CD4-positive, alpha-beta T cell treated with Interleukin-15 for 1 hour (primary cell): ENCODE results near the gene KRTAP4-4.
"Not testable (repeated sequence)": the region's sequence is repeated elsewhere in the genome, so short reads cannot be mapped to it uniquely, and the experiment has no call there.

Experiments
- DNase-seq: peaks from one replicate; pipeline ENCODE4 v3.0.0-alpha.2; 2020

Gene KRTAP4-4

GRCh38 chr17:41147531-41148204, 12.9 kb downstream of the KRTAP4-4 start:
- no peak for DNase-seq

- DNase-seq = no peak
These were observed 15.3 kb downstream of the KRTAP4-4 start for GRCh38 chr17:41145261-41145660.

- no peak for DNase-seq
These were observed 15.7 kb downstream of the KRTAP4-4 start for GRCh38 chr17:41144846-41145245.

GRCh38 chr17:41141361-41141760, 19.2 kb downstream of the KRTAP4-4 start:
- DNase-seq = no peak

GRCh38 chr17:41140360-41141131, 20.0 kb downstream of the KRTAP4-4 start, which contains the start of gene KRTAP4-6:
Gene KRTAP4-6, minus strand, starts transcription at chr17:41140544. Its CDS starts 57 bp downstream, at chr17:41140487.
- DNase-seq = no peak

GRCh38 chr17:41139865-41140264, 20.7 kb downstream of the KRTAP4-4 start:
- DNase-seq = not testable (repeated sequence)

- DNase-seq = no peak
These were observed 26.4 kb downstream of the KRTAP4-4 start for GRCh38 chr17:41133880-41134735.

GRCh38 chr17:41131979-41132378, 28.6 kb downstream of the KRTAP4-4 start:
- DNase-seq = no peak

- DNase-seq = no peak
These were observed 33.2 kb downstream of the KRTAP4-4 start for GRCh38 chr17:41127371-41127770.

- no peak for DNase-seq
These were observed 34.1 kb downstream of the KRTAP4-4 start for GRCh38 chr17:41126412-41126811.

GRCh38 chr17:41125064-41125463, 35.5 kb downstream of the KRTAP4-4 start:
- no peak for DNase-seq

- not testable (repeated sequence) for DNase-seq
These were observed 36.6 kb downstream of the KRTAP4-4 start, which contains the start of gene KRTAP4-12 for GRCh38 chr17:41123991-41124371. Gene KRTAP4-12, minus strand, starts transcription at chr17:41124182. Its CDS starts 60 bp downstream, at chr17:41124122.

GRCh38 chr17:41123292-41123990, 37.1 kb downstream of the KRTAP4-4 start:
- not testable (repeated sequence) for DNase-seq

GRCh38 chr17:41121742-41122141, 38.8 kb downstream of the KRTAP4-4 start:
- no peak for DNase-seq

- peak; percentile 17 for DNase-seq
These were observed 40.6 kb downstream of the KRTAP4-4 start for GRCh38 chr17:41119696-41120690.

GRCh38 chr17:41118721-41119120, 41.8 kb downstream of the KRTAP4-4 start:
- no peak for DNase-seq

- DNase-seq = not testable (repeated sequence)
These were observed 42.6 kb downstream of the KRTAP4-4 start, which contains the start of gene KRTAP4-11 for GRCh38 chr17:41117846-41118386. Gene KRTAP4-11, minus strand, starts transcription at chr17:41118373. Its CDS starts 58 bp downstream, at chr17:41118315.

- DNase-seq = peak; percentile 49
These were observed 44.3 kb downstream of the KRTAP4-4 start for GRCh38 chr17:41116297-41116696.

GRCh38 chr17:41111151-41111885, 49.2 kb downstream of the KRTAP4-4 start:
- DNase-seq = no peak
